HG03457 (cell line): ENCODE measurements around the gene STX3.
"Not testable (repeated sequence)": the region's sequence is repeated elsewhere in the genome, so short reads cannot be mapped to it uniquely, and the experiment has no call there.

ENCODE experiments used
- ATAC-seq: cut with Tn5 transposase; IDR thresholded peaks from one replicate; pipeline ENCODE4 v1.9.1; 2021; ENCODE audit warnings: moderate number of reproducible peaks; ENCODE audit not compliant: unreplicated experiment

STX3 gene

DNA sequence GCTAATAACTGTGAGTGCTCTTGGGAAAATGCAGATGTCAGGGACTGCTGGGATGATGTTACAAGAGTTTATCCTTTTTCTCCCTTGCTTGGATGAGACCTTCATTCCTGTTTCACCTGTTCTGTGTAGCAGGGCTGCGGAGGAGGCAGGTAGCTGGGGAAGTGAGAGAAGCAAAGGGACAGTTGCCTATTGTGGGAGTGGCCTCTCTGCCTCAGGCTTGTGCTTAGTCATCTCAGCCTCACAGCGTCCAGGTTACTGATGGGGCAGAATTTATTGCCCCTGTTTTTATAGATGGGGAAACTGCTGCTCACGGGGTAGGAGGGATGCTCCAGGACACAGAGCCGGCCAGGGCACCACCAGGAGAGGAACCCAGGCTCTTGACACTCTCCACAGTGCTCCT is 1.7 kb downstream of the STX3 start:
- no peak for ATAC-seq

DNA sequence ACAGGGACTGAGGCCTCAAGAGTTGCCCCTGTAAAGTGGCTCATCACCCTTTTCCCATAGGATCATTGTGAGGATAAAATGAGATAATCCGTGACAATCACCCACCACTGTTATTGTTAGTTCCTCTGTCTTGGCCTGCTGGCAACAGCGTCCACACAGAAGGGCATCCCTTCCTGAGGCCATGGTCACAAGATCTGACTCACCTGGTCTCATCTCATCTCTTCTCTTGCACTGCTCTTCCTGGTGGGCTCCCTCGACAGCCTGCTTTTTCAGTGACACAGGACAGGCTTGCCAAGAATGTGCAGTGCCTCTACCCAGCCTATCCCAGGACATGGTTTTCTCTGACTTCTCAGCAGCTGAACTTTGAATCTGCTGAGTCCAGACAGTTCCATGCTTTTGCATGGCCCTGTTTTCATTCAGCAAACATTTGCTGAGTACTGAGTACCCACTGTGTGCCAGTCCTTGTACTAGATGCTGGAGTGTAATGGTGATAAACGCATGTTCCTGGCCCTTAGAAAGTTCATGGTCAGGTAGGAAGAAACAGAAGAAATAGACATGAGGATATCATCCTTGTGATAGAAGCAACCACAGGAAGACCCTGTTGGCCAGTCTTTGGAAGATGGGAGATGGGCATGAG is 3.3 kb downstream of the STX3 start:
- no peak for ATAC-seq

DNA sequence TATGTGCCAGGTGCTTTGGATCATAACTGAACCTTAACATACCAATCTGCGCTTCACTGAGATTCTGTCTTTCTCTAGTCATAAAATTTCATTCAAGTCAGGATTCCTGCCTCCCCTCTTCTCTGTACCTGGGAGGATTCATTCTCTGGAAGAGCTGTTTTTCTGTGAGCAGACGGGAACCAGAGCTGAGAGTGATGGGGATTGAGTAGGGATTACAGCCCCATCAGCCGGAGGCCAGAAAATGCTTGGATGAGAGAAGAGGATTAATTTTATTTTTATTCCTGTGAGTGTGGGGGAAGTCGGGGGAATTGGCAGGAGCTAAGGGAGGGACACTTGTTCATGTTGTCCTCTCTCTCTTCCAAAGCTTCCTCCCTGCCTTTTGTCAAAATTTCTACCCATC is 4.7 kb downstream of the STX3 start:
- ATAC-seq, result no peak

DNA sequence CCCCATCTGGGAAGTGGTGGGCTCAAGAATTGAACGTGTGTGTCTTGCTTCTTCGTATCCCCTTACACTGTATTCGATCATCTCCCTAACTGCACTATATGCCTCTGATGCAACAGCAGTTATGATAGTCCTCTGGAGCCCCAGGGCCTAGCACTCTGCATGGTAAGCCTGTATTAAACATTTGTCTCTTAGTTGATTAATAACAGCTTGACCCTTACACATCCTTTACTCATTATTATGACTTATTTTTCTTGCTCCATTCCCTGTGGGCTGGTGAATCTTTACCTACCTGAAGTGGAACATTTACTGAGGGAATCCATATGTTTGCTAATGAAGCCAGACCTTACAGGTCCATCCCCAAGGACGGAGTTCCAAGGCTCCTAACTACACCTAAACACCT is 5.6 kb downstream of the STX3 start:
- no peak for ATAC-seq

DNA sequence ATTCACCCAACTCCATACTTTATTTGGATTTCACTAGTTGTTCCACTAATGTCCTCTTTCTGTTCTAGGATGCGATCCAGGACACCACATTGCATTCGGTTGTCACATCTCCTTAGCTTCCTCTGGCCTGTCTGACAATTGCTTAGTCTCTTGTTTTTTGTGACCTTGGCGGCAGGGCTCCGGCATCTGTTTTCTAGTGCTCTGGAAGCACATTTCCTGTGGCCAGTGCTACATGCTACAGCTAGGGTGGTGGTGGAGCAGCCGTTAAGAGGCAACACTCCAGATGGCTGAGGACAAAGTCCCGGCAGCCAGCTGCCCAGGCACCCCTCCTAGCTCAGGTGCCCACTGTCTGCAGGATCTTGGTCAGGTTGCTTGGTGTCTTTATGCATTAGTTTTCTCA is 6.8 kb downstream of the STX3 start:
- no peak for ATAC-seq

DNA sequence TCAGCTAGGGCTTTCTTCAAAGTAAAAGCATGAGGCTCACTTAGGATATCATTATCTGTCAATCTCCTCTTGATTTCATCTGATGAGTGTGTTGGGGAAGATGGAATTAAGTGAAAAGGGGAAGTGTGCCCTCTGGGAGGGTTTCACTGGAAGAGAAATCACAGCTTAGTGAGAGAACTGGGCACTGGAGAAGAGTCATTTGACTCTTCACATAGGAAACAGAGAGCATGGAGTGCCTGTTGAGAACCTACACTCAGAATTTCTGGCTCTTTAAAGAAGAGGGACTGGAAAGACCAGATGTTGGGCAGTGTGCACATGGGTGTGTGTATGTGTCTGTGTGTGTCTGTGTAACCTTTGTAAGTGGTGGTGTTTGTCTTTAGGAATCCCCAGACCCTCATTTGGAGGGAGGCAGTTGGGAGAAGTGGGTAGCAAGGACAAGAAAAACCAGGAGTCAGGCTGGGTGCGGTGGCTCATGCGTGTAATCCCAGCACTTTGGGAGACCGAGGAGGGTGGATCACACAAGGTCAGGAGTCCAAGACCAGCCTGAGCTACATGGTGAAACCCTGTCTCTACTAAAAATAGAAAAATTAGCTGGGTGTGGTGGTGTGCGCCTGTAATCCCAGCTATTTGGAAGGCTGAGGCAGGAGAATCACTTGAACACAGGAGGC is 10.0 kb downstream of the STX3 start:
- ATAC-seq, result no peak

DNA sequence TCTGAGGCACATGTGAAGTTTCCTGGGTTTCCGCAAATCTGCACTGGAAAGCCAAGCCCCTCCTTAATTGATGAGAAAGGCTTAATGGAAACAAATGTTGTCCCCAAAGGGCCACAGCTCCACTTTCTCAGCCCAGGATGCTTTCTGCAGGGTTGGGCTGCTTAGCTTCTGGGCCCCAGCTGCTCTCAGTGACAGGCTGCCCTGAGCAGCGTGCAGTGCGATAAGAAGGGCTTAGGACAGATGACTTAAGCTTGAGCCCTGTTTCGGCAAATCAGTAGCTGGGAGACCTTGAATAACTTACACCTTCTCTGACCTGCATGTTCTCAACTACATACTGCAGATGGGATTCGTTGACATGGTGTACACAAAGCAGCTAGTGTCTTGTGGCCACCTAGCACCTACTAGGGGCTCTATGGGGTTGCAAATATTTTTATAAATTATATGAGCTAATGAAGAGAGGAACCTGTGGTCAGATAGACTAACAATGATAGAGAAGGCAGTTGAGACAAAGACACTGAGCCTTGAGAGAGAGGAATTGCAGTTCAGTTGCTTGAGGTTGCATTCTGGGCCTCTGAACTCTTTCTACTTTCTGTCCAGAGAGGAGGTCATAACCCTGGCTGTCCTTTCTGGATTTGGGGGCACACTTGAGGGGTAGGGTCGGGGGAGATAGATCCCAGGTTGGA is 11.5 kb downstream of the STX3 start:
- no peak for ATAC-seq

DNA sequence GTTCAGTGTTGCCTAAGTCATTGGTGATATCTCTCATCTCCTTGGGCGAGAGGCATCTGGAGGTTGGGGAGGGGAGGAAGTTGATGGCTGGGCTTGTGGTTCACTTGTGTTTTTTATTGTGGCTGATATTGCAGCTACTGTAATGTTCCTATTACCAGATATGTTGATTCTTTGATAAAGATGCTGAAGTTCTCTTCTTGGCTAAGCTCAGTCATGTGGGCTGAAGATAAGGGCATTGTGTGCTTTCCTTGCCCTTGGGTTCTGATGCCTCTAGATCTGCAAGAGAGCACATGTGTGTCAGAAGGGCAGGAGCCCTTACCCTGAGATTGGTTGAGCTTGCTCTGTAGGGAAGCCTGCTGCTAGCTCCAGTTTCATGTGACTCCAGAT is 12.0 kb downstream of the STX3 start:
- ATAC-seq, result no peak

DNA sequence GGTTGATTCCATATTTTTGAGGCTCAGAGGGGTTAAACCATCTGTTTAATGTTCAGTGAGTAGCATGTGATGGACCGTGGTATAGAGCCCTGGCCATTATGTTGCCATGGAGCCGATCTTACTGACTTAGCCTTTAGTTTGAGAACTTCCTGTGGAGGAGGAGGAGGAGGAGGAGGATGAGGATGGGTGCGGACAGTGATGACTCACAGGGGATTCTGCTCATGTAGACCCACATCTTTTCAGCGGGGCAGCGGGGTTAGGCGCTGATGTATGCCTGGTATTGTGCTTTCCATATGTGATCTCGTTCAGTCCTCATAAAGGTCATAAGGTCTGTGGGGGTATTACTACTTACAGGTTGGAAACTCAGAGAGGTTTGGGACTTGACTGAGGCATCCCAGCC is 13.9 kb downstream of the STX3 start:
- no peak for ATAC-seq

DNA sequence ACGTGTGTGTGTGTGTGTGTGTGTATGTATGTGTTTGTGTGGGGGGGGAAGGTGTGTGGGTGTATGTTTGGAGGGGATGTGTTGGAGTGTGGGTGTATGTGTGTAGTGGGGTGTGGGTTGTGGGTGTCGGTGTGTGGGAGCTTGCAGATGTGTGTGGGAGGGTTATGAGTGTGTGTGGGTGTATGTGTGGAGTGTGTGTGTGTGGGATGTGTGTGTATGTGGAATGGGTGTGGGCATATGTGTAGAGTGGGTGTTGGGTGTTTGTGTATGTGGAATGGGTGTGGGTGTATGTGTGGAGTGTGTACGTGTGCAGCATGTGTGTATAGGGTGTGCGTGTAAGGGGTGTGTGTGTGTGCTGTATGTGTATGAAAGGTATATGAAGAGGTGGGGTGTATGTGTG is 14.7 kb downstream of the STX3 start:
- ATAC-seq, result no peak

DNA sequence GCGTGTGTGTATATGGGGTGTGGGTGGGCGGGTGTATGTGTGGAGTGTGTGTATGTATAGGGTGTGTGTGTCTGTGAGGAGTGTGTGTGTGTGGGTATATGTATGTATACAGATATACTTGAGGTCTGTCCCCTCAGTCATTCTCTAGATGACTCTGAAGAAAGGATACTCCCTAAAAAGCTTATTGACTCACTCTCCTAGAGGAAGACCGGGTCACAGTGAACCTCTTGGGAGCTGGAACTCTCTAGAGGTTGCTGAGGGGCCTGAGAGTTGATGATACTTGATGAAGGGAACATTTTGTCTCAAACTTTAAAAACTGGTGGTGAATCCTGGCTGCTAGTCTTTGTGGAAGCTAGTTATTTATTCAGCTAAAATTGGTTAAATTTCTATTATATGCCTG is 15.1 kb downstream of the STX3 start:
- no peak for ATAC-seq

DNA sequence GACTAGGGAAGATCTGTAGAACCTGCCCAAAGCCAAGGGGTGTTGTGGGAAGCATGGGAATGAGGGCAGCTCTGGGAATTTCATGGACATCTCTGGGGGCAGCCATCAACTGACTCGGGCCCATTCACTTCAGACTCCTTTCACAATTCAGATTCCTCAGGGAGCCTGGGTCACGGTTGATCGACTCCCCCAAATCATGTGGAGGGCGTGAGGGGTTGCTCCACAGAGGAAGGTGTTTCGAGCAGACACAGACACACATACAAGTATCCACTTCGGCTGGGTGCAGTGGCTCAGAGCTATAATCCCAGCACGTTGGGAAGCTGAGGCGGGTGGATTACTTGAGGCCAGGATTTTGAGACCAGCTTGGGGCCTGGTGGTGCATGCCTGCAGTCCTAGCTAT is 15.7 kb downstream of the STX3 start:
- ATAC-seq, result no peak

DNA sequence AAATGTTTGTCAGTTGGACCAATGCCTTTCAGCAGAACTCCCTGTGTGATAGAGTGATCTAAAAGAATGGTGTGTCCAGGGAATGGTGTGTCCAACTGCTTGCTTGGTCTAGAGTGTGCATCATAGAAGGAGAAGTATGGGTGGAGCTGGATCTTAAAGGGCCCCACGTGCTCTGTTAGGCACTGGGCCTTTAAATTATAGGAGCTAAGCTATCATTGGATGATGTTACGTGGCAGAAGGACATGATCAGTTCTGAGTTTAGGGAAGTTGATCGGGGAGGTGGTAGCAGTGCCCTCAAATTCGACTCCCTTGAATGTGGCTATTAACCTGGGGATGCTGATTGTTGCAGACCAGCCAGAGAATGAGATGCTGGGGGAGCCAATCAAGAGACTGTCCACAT is 16.4 kb downstream of the STX3 start:
- no peak for ATAC-seq

DNA sequence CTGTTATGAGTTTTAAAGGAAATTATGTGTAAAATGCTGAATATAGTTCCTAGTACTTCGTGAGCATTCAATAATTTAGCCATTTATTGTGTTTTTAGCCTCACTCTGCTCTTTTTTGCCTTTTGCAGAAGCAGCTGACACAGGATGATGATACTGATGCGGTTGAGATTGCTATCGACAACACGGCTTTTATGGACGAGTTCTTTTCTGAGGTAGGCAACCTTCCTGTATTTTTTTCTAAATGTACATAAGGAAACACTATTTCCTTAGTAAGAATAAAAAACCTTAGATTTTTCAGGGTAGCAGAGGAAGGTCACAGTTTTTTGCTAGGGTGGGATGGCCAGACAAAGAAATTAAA is 17.9 kb downstream of the STX3 start:
- no peak for ATAC-seq

DNA sequence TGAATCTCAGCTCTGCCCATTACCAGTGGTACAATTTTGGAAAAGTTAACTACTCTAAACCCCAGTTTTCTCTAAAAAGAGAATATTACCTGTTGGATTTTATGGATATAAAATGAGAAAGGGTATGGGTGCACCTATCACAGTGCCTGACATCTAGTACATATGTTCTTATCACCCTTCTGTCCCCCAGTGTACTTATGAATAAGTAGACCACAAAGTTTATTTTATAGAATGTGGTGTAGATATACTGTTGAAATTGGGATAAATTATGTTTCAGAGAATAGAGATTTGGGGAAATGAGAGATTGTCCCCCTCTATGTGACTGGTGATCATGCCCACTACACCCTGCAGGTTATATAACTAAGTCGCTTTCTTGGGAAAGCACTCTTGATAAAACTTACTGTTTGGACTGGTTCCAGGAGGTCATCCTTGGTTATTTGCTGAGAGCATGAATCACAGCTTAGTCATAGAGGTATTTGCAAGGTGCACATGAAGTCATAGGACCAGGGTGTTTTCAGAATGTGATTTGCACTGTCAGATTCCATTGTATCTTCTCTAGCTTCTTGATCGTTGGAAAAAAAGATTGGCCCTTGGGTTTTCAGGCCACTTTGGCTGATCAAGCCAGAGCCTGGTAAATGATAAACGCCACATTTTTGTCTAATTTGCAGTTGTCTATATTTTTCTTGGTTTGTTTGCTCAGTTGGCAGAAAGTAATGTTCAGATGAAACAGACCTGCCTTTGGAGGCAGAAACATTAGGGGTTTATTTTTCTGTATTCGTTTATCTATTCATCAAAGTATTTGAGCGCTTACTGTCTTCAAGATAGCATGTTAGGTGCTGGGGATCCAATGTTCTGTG is 21.3 kb downstream of the STX3 start:
- no peak for ATAC-seq

DNA sequence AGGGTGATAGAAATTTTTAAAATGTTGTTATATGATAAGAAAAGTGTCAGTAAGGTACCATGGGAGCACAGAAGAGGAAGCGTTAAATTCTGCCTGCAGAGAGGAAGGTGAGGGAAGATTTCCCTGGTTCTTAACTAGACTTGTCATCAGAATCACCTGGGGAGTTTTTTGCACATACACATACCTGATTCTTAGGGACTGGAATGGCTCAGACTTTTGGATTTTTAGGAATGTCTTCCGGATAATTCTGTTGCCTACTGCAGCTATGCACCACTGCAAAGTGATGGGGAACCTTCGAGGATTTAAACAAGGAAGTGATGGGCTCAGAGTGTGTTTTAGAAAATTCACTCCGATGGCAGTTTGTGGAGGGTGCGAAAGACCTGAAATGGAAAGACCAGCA is 21.9 kb downstream of the STX3 start:
- no peak for ATAC-seq

DNA sequence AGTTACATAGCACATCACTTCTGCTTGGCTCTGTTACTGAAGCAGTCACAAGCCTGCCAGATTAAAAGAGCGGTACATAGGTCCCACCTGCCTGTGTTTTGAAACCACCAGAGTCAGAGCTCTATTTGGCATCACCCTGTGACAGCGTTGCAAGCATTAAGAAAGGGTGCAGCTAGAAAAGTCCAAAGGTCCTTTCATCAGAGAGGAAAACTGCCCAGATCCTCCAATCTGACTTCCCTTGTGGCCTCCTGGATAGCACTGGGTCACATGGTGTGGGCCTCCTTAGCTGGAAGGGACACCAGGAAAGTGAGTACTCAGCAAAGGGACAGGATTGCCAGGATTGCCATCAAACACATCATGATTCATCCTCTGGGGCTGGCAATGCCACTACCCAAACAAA is 22.9 kb downstream of the STX3 start:
- no peak for ATAC-seq

DNA sequence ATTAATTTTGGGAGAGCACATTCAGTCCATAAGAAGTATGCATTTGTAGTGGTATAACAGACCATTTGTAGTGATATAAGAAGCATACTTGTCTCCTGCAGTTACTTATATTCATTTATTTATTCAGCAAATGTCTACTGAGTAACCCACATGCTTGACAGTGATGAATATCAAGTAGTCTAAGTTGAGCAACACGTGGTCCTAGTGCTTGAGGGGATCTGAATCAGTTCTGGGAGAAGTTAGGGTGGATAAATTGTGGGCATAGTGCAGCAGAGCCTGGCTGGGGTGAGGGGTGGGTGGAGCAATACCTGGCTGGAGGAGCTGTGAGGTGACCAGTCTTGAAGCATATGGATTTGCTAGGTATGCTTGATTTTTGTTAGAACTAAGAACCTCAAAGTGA is 24.3 kb downstream of the STX3 start:
- no peak for ATAC-seq

DNA sequence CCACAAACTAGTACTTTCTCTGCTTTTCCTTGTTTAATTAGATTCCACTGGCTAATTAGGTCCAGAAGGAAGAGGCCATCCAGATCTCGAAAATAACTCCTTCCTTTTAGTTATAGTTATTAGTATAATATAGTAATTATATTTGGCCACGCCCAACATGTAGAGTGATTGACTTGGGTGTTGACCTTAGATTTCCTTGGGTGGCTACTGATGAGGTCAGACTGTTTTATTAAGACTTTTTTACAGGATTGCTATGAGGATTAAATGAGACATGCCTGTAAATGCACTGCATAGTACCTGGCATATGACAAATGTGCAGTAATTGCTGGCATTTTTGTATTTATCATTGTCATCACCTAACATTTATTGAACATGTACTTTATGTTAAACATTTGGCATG is 26.9 kb downstream of the STX3 start:
- ATAC-seq, result no peak

DNA sequence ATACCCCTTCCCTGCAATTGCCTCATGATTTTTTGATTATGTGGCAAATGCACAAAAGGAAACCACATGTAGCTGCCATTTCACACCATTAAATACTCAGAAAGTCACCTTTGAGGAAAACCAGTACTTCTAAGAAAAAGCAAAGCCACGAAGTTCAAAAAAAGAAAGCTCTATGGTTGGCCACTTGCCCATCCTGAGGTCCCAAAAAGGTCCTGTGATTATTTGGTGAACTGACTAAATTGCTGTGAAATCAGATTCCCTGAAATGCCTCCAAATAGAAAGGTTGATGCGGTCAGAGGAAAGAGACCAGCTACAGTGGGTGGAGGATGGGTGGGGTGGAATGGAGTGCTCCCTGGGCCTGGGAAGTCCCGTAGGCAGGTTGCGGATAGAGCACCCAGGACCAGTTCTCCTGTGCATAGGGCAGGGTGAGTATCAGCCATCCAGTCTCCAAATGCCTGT is 28.5 kb downstream of the STX3 start:
- ATAC-seq, result no peak

DNA sequence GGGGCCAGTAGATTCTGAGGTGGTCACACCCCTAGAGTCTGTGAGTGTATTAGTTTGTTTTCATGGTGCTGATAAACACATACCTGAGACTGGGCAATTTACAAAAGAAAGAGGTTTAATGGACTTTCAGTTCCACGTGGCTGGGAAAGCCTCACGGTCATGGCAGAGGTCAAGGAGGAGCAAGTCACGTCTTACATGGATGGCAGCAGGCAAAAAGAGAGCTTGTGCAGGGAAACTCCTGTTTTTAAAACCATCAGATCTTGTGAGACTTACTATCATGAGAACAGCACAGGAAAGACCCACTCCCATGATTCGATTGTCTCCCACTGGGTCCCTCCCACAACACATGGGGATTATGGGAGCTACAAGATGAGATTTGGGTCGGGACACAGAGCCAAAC is 29.3 kb downstream of the STX3 start:
- not testable (repeated sequence) for ATAC-seq

DNA sequence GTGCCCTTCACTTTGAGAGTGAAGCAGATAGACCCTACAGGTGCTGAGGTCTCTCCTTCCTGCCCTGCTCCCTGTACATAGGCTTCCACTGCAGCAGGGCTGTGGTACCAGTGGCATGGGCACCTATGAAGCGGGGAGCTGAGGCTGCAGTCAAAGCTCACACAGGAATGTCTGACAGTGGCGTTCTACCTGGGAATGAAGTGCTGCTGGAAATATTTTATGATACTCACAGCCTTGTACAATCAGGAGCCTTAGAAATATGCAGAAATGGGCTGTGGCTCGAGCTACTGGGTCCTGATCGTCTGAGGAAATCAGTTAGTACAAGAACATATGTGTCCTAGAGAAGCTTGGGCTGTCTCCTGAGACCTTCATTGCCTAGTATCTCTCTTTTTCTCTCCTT is 30.6 kb downstream of the STX3 start:
- no peak for ATAC-seq
